Erythroblast (primary cell): ENCODE measurements around the gene GPC4.

ENCODE experiments used
- GATA1 ChIP-seq: IDR thresholded peaks from 2 replicates; pipeline ENCODE4 v1.6.1; 2011; ENCODE audit warnings: low read depth, mild to moderate bottlenecking, control low read depth, low read length, moderate library complexity
- POLR2A ChIP-seq: IDR thresholded peaks from 2 replicates; pipeline ENCODE4 v1.6.1; 2011; ENCODE audit warnings: mild to moderate bottlenecking, low read length

DNA sequence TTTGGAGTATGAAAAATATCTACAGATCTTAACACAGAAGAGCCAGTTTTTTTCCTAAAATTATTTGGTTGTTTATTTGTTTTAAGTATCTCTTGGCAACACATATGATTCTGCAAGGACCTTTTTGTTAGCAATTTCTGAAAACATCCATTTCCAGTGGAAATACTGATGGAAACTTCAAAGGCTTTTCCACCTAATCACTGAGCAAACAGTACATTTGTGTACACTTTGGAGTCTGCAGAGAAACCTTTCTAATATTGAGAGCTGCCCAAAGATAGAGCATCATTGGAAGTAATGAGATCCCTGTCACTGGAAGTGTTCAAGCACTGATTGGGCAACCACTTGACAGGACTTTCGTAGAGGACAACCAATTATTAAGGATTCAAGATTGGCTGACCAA lies 127.4 kb downstream of the GPC4 start:
- TF ChIP-seq POLR2A (no peak), GATA1 (no peak)
